Measurements from ENCODE around the gene SERPINB6.

SERPINB6 gene

DNA sequence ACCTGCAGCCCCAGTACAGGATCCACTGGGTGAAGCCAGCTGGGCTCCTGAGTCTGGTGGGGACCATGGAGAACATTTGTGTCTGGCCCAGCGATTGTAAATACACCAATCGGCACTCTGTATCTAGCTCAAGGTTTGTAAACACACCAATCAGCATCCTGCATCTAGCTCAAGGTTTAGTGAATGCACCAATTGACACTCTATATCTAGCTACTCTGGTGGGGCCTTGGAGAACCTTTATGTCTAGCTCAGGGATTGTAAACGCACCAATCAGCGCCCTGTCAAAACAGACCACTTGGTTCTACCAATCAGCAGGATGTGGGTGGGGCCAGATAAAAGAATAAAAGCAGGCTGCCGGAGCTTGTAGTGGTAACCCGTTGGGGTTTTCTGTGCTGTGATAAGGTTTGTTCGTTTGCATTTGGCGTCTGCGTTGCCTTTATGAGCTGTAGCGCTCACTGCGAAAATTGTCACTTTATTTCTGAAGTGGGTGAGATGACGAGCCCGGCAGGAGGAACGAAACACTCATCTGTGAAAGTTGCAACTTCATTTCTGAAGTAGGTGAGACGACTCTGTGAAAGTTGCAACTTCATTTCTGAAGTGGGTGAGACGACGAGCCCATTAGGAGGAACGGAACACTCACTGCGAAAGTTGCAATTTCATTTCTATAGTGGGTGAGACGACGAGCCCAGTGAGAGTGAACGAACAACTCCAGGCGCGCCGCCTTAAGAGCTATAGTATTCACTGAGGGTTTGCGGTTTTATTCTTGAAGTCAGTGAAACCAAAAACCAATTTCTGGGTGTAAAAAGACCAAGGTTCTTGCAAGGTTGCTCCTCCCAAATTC lies 31.1 kb downstream of the SERPINB6 start:
- H2BK120ac ChIP-seq (ENCODE audit: low read depth, low read length), result no peak overlapping the region
- DNase-seq, result no peak
- no peak overlapping the region for H2BK5ac ChIP-seq (ENCODE audit: low read length)
- H4K5ac ChIP-seq (ENCODE audit: low read length), result no peak overlapping the region
- no peak overlapping the region for H2BK15ac ChIP-seq (replicated peaks; ENCODE audit: low read depth)
- no peak overlapping the region for H3K27ac ChIP-seq (ENCODE audit: low read depth, low read length)
- no peak overlapping the region for H3K9ac ChIP-seq (ENCODE audit: low read length)
- peak overlapping the region; percentile 27 for H2AK5ac ChIP-seq (ENCODE audit: low read length)
- H3K18ac ChIP-seq (ENCODE audit: low read length), result no peak overlapping the region
- WGBS (ENCODE audit: extremely low coverage, insufficient coverage, low lambda C conversion rate), result no CpG with 5 or more reads among the region's 26 CpGs
- no peak overlapping the region for H3K56ac ChIP-seq (ENCODE audit: low read length)
- H3K4ac ChIP-seq (ENCODE audit: low read depth, low read length), result no peak overlapping the region
- H3K27me3 ChIP-seq (ENCODE audit: insufficient read depth, low read length, poor library complexity), result no peaks in the 10 kb centered on the region
- H3K23ac ChIP-seq (ENCODE audit: low read length), result no peak overlapping the region
- H3K4me3 ChIP-seq (ENCODE audit: low read length), result no peak overlapping the region
- no peaks in the 10 kb centered on the region for H3K79me2 ChIP-seq (ENCODE audit: control insufficient read depth, insufficient read depth, low read length)
- no peak overlapping the region for H4K8ac ChIP-seq (ENCODE audit: low read depth, low read length)
- peaks cover 4% of the 10 kb centered on the region for H3K4me1 ChIP-seq (ENCODE audit: control insufficient read depth, low read depth, low read length)
- H3K4me2 ChIP-seq (ENCODE audit: low read length), result no peak overlapping the region
- no peaks in the 10 kb centered on the region for H3K36me3 ChIP-seq (ENCODE audit: control insufficient read depth, insufficient read depth, low read length)
- no peaks in the 10 kb centered on the region for H3K79me1 ChIP-seq (ENCODE audit: low read length)

- no peak overlapping the region for H3K23ac ChIP-seq (ENCODE audit: low read length)
- no peak overlapping the region for H2BK5ac ChIP-seq (ENCODE audit: low read length)
These were observed 31.9 kb downstream of the SERPINB6 start for GRCh38 chr6:2939315-2940009.

GRCh38 chr6:2938632-2939083 lies 32.7 kb downstream of the SERPINB6 start:
- H3K79me1 ChIP-seq (ENCODE audit: low read length), result no peaks in the 10 kb centered on the region
- no peaks in the 10 kb centered on the region for H3K79me2 ChIP-seq (ENCODE audit: control insufficient read depth, insufficient read depth, low read length)
- H2BK5ac ChIP-seq (ENCODE audit: low read length), result no peak overlapping the region
- no peak overlapping the region for H3K23ac ChIP-seq (ENCODE audit: low read length)
- no peak overlapping the region for H3K4ac ChIP-seq (ENCODE audit: low read depth, low read length)
- H3K9ac ChIP-seq (ENCODE audit: low read length), result no peak overlapping the region
- no peak overlapping the region for H3K56ac ChIP-seq (ENCODE audit: low read length)
- H2BK15ac ChIP-seq (replicated peaks; ENCODE audit: low read depth), result no peak overlapping the region
- no peak for DNase-seq
- H3K36me3 ChIP-seq (ENCODE audit: control insufficient read depth, insufficient read depth, low read length), result no peaks in the 10 kb centered on the region
- no CpG with 5 or more reads among the region's 9 CpGs for WGBS (ENCODE audit: extremely low coverage, insufficient coverage, low lambda C conversion rate)
- no peak overlapping the region for H3K4me3 ChIP-seq (ENCODE audit: low read length)
- H4K5ac ChIP-seq (ENCODE audit: low read length), result no peak overlapping the region
- no peak overlapping the region for H2BK120ac ChIP-seq (ENCODE audit: low read depth, low read length)
- H3K4me1 ChIP-seq (ENCODE audit: control insufficient read depth, low read depth, low read length), result peaks cover 4% of the 10 kb centered on the region
- no peak overlapping the region for H3K18ac ChIP-seq (ENCODE audit: low read length)
- H4K8ac ChIP-seq (ENCODE audit: low read depth, low read length), result no peak overlapping the region
- H3K27ac ChIP-seq (ENCODE audit: low read depth, low read length), result no peak overlapping the region
- H3K27me3 ChIP-seq (ENCODE audit: insufficient read depth, low read length, poor library complexity), result no peaks in the 10 kb centered on the region
- H3K4me2 ChIP-seq (ENCODE audit: low read length), result no peak overlapping the region
- no peak overlapping the region for H2AK5ac ChIP-seq (ENCODE audit: low read length)

More at GRCh38 chr6:2939315-2940009, 31.9 kb downstream of the SERPINB6 start:
- Histone ChIP-seq H3K36me3 (ENCODE audit: control insufficient read depth, insufficient read depth, low read length) (no peaks in the 10 kb centered on the region), H3K79me2 (ENCODE audit: control insufficient read depth, insufficient read depth, low read length) (no peaks in the 10 kb centered on the region), H3K4me1 (ENCODE audit: control insufficient read depth, low read depth, low read length) (peaks cover 4% of the 10 kb centered on the region), H2BK15ac (replicated peaks; ENCODE audit: low read depth) (no peak overlapping the region), H3K79me1 (ENCODE audit: low read length) (no peaks in the 10 kb centered on the region), H2BK120ac (ENCODE audit: low read depth, low read length) (no peak overlapping the region), H3K4me3 (ENCODE audit: low read length) (no peak overlapping the region), H3K18ac (ENCODE audit: low read length) (no peak overlapping the region), H3K9ac (ENCODE audit: low read length) (no peak overlapping the region), H3K4ac (ENCODE audit: low read depth, low read length) (no peak overlapping the region), H3K27me3 (ENCODE audit: insufficient read depth, low read length, poor library complexity) (no peaks in the 10 kb centered on the region), H4K8ac (ENCODE audit: low read depth, low read length) (no peak overlapping the region), H3K56ac (ENCODE audit: low read length) (no peak overlapping the region), H2AK5ac (ENCODE audit: low read length) (no peak overlapping the region), H4K5ac (ENCODE audit: low read length) (no peak overlapping the region), H3K27ac (ENCODE audit: low read depth, low read length) (no peak overlapping the region), H3K4me2 (ENCODE audit: low read length) (no peak overlapping the region)
- DNase-seq, result no peak
- no CpG with 5 or more reads among the region's 34 CpGs for WGBS (ENCODE audit: extremely low coverage, insufficient coverage, low lambda C conversion rate)

GRCh38 chr6:2938004-2938631 lies 33.2 kb downstream of the SERPINB6 start:
- no CpG with 5 or more reads among the region's 16 CpGs for WGBS (ENCODE audit: extremely low coverage, insufficient coverage, low lambda C conversion rate)
- no peak for DNase-seq
- H3K4me2 ChIP-seq (ENCODE audit: low read length), result no peak overlapping the region
- H3K9ac ChIP-seq (ENCODE audit: low read length), result no peak overlapping the region
- H2BK120ac ChIP-seq (ENCODE audit: low read depth, low read length), result no peak overlapping the region
- no peak overlapping the region for H3K4ac ChIP-seq (ENCODE audit: low read depth, low read length)
- no peak overlapping the region for H4K8ac ChIP-seq (ENCODE audit: low read depth, low read length)
- H3K79me2 ChIP-seq (ENCODE audit: control insufficient read depth, insufficient read depth, low read length), result no peaks in the 10 kb centered on the region
- peaks cover 4% of the 10 kb centered on the region for H3K4me1 ChIP-seq (ENCODE audit: control insufficient read depth, low read depth, low read length)
- no peak overlapping the region for H2BK5ac ChIP-seq (ENCODE audit: low read length)
- H3K27me3 ChIP-seq (ENCODE audit: insufficient read depth, low read length, poor library complexity), result no peaks in the 10 kb centered on the region
- H3K79me1 ChIP-seq (ENCODE audit: low read length), result no peaks in the 10 kb centered on the region
- H3K18ac ChIP-seq (ENCODE audit: low read length), result no peak overlapping the region
- no peak overlapping the region for H3K4me3 ChIP-seq (ENCODE audit: low read length)
- H2AK5ac ChIP-seq (ENCODE audit: low read length), result no peak overlapping the region
- H2BK15ac ChIP-seq (replicated peaks; ENCODE audit: low read depth), result no peak overlapping the region
- no peak overlapping the region for H3K23ac ChIP-seq (ENCODE audit: low read length)
- H3K36me3 ChIP-seq (ENCODE audit: control insufficient read depth, insufficient read depth, low read length), result no peaks in the 10 kb centered on the region
- no peak overlapping the region for H4K5ac ChIP-seq (ENCODE audit: low read length)
- no peak overlapping the region for H3K27ac ChIP-seq (ENCODE audit: low read depth, low read length)
- no peak overlapping the region for H3K56ac ChIP-seq (ENCODE audit: low read length)

DNA sequence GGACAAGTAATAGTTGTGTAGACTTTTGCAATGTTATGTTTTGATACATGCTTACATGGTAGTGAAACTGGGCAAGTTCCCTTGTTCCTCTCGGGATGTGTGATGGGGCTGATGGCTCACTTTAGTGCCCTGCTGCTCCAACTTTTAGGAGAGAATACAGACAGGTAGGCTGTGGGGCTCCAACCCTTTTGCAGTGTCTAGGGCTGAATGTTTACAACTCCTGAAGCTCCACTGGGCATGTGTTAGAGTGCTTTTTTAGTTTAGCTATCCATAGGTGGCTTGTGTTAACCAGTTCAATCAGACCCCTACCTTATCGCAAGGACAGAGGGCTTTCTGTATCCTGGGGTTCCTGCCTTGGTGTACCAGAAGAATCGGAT lies 33.8 kb downstream of the SERPINB6 start:
- WGBS (ENCODE audit: extremely low coverage, insufficient coverage, low lambda C conversion rate), result no CpG with 5 or more reads among the region's 3 CpGs
- peaks cover 1% of the 10 kb centered on the region for H3K4me1 ChIP-seq (ENCODE audit: control insufficient read depth, low read depth, low read length)

More for the DNA sequence above, 33.8 kb downstream of the SERPINB6 start:
- Histone ChIP-seq H3K36me3 (ENCODE audit: control insufficient read depth, insufficient read depth, low read length) (no peaks in the 10 kb centered on the region), H3K9ac (ENCODE audit: low read length) (no peak overlapping the region), H4K5ac (ENCODE audit: low read length) (no peak overlapping the region), H2BK15ac (replicated peaks; ENCODE audit: low read depth) (no peak overlapping the region), H3K4me3 (ENCODE audit: low read length) (no peak overlapping the region), H3K56ac (ENCODE audit: low read length) (no peak overlapping the region), H3K27ac (ENCODE audit: low read depth, low read length) (no peak overlapping the region), H3K79me1 (ENCODE audit: low read length) (no peaks in the 10 kb centered on the region), H3K4me2 (ENCODE audit: low read length) (no peak overlapping the region), H3K23ac (ENCODE audit: low read length) (no peak overlapping the region), H2BK120ac (ENCODE audit: low read depth, low read length) (no peak overlapping the region), H3K27me3 (ENCODE audit: insufficient read depth, low read length, poor library complexity) (no peaks in the 10 kb centered on the region), H3K4ac (ENCODE audit: low read depth, low read length) (no peak overlapping the region), H2AK5ac (ENCODE audit: low read length) (no peak overlapping the region), H2BK5ac (ENCODE audit: low read length) (no peak overlapping the region), H3K18ac (ENCODE audit: low read length) (no peak overlapping the region), H3K79me2 (ENCODE audit: control insufficient read depth, insufficient read depth, low read length) (no peaks in the 10 kb centered on the region), H4K8ac (ENCODE audit: low read depth, low read length) (no peak overlapping the region)
- no peak for DNase-seq
